ENCODE data around the gene LCNL1. TPM values are rescaled to one million over a fixed set of nuclear protein-coding genes. Genes with fewer than 3 reads are reported as not detected.
A peak's percentile ranks its signal among the peaks of the same experiment; 100 is the strongest.

Gene LCNL1
- total RNA-seq, 1 experiment from 2014 or later = 0.11 TPM

- DNase-seq (ENCODE audit: low read depth) = no peak
These were observed 36.4 kb upstream of the LCNL1 start for GRCh38 chr9:136946228-136947027.

DNA sequence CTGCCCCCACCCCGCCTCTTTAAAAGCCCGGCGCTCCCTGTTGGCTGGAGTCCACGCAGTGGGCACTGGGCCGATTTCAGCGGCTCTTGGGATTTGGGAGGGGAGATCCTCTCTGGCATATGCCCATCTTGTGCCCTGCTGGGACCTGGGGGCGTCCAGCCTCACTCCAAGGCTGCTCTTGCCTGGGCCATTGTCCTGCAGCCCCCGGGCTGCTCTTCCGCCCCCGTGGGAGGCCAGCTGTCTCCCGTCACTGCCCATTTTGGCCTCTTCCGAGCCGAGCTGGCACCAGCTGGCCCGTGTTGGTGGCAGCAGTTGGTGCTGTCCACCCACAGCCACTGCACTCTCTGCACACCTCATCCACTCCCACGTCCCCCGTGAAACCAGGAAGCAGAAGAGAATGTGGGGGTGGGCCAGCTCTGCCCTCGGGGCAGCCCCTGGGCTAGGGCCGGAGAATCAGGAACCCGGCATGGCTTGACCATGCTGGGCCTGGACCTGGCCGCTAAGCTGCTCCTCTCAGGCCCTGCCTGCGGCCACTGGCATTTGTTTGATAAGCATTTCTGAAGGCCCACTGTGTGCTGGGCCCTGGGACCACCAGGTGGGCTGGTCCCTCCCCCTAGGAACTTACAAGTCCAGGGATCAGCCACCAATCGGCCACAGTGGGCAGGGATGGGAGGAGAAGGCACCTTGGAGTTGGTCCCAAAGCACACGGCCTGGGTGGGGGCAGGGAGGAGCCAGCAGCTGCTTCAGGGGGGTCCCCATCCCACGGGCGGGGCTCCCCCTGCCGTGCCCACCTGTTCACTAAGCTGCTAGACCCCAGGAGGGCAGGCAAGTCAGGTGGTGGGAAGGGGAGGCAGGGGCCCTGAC lies 35.5 kb upstream of the LCNL1 start:
- DNase-seq (ENCODE audit: low read depth) = no peak

DNA sequence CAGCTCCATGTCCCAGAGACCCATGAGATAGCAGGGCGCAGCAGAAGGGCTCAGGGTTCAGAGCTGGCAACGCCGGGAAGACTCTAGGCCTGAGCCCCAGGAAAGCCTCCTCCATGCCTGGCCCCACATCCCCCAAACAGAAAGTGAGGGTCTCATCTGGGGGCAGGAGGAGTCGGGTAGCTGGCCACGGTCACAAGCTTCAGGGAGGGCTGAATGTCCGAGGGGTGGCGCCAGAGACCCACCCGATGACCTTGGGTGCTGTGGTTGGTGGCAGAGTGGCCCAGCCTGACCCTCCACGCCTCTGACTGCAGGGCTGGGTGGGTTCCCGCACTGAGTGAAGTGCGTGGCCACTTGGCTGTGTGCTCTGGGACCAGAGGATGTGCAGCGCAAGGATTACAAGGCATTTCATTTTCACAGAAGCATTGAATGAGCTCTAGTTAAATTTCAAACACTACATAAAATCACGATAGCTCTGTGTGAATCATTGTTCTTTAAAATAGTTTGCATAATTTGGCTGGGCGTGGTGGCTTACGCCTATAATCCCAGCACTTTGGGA lies 34.8 kb upstream of the LCNL1 start:
- DNase-seq (ENCODE audit: low read depth) = peak; percentile 17

DNA sequence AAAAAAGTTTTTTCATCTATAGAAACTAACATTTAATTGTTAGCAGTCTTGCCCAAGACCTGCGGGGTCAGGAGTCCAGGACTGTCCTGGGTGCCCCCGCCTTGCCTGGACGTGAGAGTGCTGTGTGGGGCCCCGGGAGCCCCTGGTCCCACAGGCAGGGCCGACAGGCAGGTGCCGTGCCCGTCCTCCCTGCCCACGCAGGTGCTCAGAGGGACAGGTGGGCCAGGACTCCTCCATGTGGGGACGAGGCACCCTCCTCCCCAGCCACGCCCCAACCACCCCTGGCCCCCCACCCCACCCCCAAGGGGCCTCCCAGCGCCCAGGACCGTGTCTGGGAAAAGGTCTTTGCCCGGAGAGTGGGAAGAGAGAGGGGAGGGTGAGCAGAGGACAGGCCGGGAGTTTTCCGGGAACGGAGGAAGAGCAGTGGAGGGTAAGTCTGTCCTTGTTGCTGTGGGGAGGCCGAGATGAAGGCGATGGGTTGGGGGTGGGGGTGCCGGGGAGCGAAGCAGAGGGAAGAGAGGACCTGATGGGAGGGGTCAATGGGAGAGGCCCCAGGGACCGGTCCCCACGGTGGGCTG lies 33.5 kb upstream of the LCNL1 start:
- DNase-seq (ENCODE audit: low read depth) = no peak

DNA sequence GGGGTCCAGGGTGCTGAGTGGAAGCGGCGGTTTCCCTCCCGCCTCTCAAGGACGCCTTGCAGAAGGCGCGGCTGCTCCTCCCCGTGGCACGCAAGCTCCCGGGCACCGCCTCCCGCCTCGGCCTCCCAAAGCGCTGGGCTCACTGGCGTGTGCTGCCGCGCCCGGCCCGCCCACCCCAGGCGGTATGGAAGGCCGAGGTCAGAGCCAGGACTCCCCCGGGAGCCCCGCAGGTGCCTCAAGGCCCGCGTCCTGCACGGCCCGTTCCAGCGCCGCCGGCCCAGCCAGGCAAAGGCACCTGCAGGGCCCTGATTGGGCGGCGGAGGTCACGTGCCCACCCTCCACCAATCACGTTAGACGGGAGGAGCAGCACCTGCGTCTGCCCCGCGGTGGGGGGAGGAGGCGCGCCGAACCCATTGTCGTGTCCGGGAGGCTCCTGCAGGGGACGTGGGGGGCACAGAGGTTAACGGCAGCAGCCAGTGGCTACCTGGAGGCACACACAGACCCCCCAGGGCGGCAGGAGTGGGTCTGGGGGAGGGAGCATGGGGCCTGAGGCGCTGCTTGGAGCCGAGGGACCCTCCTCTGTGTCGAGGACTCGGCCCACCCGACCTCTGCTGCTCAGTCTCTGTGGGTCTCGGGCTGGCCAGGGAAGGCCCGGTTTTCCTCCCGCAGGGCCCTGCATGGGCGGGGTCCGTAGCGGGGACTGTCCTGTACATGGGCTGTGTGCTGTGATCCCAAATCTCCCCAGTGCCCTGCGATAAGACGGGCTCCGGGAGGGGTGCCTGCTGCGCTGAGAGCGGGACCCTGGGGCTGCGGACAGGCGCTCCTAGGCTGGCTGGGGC lies 32.8 kb upstream of the LCNL1 start:
- DNase-seq (ENCODE audit: low read depth) = peak; percentile 56

- DNase-seq (ENCODE audit: low read depth) = no peak
These were observed 32.0 kb upstream of the LCNL1 start for GRCh38 chr9:136950656-136951276.

DNA sequence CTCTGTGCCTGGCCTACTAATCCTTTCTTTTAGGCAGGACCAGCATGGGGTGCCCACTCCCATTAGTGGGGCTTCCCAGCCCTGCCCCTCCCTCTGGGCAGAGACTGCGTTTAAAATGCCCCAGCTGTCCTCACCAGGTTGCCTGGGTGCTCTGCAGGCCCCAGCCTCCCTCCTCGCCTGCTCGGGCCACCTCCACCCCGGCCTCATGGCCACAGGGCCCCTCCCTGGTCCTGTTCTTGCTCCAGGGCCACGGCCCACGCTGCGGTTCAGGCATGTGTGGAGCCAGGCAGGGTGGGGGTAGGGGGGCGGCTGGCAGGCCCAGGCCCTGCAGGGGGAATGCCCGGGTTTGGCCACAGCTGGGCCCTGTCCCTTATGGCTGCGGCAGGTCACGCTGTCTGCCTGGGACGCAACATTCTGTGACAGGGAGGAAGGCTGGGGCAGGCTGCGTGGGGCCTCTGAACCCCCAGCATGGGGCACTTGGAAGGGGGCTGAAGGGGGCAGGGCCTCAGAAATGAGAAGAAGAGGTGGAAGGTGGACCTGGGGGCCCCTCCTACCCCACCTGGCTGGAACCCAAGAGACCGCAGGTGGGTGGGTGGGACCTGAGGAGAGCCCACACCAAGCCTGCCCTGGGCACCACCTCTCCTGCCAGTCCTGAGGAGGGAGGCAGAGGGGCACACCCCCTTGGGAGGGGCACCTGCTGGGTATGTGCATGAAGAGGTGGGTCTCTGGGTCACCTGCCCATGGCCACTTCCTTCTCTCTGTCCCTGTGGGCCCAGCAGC lies 31.1 kb upstream of the LCNL1 start, which contains the start of gene LCN12:
Gene LCN12, plus strand, starts transcription at position 733 of the 780 bp plus-strand sequence. CDS start 55 bp downstream, outside the sequence.
- DNase-seq (ENCODE audit: low read depth) = no peak

GRCh38 chr9:136952321-136952850 lies 30.4 kb upstream of the LCNL1 start:
- no peak for DNase-seq (ENCODE audit: low read depth)

DNA sequence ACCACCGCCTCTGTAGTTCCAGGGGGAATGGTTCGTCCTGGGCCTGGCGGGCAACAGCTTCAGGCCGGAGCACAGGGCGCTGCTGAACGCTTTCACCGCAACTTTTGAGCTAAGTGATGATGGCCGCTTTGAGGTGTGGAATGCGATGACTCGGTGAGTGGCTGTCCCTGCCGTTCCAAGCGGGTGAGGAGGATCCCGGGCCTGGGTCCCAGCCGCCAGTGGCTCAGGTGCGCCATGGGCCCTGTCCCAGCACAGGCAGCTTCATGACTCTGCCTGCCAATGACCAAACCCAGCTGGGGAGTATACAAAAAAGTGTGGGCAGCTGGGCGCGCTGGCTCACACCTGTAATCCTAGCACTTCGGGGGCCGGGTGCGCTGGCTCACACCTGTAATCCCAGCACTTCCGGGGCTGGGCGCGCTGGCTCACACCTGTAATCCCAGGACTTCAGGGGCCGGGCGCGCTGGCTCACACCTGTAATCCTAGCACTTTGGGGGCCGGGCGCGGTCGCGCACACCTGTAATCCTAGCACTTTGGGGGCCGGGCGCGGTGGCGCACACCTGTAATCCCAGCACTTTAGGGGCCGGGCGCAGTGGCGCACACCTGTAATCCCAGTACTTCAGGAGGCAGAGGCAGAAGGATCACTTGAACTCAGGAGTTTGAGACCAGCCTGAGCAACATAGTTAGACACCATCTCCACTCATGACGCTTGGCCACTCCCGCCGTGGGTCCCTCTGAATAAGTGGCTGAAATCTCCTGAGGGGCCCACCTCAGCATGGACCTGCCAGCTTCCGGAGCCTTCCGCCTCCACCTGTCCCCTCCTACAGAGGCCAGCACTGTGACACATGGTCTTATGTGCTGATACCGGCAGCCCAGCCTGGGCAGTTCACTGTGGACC lies 29.7 kb upstream of the LCNL1 start:
- DNase-seq (ENCODE audit: low read depth) = no peak

GRCh38 chr9:136953771-136954269 lies 29.0 kb upstream of the LCNL1 start:
- DNase-seq (ENCODE audit: low read depth) = no peak

- DNase-seq (ENCODE audit: low read depth) = no peak
These were observed 28.3 kb upstream of the LCNL1 start for GRCh38 chr9:136954270-136955083.

DNA sequence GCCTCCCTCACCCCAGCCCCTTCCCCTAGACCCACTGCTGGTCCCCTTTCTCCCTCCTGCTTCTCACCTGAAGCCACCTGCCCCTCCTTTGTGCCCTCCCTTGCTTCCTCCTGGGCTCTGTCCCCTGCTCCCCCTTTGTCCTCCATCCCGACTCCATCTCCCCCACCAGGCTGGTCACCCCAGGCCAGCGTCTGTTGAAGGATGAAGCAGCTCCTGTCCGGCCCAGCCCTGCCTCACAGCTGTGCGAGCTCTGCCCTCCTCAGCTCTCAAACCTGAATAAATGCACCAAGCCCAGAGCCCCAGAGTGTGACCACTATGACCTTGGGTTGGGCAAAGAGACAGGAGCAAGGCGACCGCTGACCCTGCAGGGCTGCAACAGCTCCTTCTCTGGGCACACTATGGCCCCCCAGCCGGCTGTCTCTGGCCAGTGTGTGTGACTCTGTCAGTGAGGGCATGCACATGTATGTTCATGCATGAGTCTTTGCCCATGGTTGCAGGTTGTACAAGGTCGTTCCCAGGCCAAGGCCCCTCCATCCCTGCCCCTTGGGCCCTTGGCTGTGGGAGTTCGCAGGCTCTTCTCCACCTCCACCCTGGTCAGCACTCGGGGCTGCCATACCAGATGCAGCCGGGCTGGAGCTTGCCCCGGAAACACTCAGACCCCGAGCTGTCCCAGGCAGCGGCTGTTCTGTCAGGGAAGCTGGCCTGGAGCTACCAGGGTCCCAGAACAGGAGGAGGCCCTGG lies 27.4 kb upstream of the LCNL1 start:
- no peak for DNase-seq (ENCODE audit: low read depth)

- no peak for DNase-seq (ENCODE audit: low read depth)
These were observed 26.9 kb upstream of the LCNL1 start for GRCh38 chr9:136955943-136956335.

DNA sequence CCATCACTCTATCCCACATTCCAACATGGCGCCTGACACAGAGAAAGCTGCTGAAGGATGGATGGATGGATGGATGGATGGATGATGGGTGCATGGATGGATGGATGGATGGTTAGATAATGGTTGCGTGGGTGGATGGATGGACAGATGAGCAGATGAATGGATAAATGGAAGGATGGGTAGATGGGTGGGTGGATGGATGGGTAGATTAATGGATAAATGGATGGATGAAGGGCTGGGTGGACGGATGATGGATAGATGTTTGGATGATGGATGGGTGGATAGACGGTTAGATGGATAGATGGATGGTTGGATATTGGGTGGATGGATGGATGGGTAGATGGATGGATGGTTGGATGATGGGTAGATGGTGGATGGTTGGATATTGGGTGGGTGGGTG lies 26.2 kb upstream of the LCNL1 start:
- no peak for DNase-seq (ENCODE audit: low read depth)

GRCh38 chr9:136957461-136957860 lies 25.3 kb upstream of the LCNL1 start:
- no peak for DNase-seq (ENCODE audit: low read depth)

DNA sequence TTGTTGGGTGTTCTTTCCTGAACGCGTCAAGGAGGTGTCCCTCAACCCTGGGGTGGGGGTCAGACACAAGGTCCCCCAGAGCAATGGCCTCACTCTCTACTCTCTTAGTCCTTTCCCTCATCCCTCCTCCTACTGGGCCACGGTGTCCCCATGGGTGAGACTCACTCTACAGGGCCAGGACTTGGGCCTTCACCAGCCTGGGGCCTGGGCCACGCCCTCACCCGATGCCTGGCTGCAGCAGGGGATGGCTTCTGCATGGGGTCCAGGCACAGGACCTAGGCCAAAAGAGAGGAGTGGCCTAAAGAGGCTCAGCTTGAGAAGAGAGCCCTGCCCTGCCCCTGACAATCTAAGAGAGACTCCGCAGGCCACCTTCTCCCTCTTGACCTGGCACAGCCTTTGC lies 24.9 kb upstream of the LCNL1 start:
- no peak for DNase-seq (ENCODE audit: low read depth)

DNA sequence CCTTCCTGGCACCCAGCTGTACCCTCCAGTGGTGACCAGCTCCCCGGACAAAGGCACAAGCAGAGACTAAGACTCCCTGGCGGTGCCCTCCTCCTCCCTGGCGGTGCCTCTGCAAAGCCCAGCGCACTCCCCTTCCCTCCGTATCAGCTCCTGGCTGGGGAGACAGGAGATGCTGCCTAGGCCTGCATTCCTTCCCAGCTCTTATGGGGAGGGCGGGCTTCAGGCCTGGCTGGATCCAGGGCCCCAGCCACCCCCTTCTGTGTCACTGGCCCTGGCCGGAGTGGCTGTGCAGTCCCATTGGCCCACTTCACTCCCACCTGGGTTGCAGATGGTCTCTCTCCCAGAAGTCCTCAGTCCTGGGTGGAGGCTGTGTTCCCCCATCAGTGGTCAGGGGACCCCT lies 24.3 kb upstream of the LCNL1 start:
- no peak for DNase-seq (ENCODE audit: low read depth)

Data from LHCN-M2 (cell line).